ENCODE measurements around the gene PPIG. TPM values are rescaled to one million over a fixed set of nuclear protein-coding genes. Genes with fewer than 3 reads are reported as not detected.
"Not testable (repeated sequence)": the region's sequence is repeated elsewhere in the genome, so short reads cannot be mapped to it uniquely, and the experiment has no call there.

PPIG gene
- total RNA-seq, 4 donors from 2014 or later = 29.0 to 48.0 (median 31.1) TPM

- Histone ChIP-seq H3K36me3 (no peaks in the 10 kb centered on the region), H3K9me3 (no peaks in the 10 kb centered on the region), H3K4me3 (no peak overlapping the region), H3K27ac (no peak overlapping the region), H3K4me1 (no peaks in the 10 kb centered on the region), H3K27me3 (no peaks in the 10 kb centered on the region)
- DNase-seq (ENCODE audit: low spot score in 2 of 2) = no peak
- WGBS = 93% methylated on average over 2 of the region's 2 CpGs
- TF ChIP-seq, protein P1, sequence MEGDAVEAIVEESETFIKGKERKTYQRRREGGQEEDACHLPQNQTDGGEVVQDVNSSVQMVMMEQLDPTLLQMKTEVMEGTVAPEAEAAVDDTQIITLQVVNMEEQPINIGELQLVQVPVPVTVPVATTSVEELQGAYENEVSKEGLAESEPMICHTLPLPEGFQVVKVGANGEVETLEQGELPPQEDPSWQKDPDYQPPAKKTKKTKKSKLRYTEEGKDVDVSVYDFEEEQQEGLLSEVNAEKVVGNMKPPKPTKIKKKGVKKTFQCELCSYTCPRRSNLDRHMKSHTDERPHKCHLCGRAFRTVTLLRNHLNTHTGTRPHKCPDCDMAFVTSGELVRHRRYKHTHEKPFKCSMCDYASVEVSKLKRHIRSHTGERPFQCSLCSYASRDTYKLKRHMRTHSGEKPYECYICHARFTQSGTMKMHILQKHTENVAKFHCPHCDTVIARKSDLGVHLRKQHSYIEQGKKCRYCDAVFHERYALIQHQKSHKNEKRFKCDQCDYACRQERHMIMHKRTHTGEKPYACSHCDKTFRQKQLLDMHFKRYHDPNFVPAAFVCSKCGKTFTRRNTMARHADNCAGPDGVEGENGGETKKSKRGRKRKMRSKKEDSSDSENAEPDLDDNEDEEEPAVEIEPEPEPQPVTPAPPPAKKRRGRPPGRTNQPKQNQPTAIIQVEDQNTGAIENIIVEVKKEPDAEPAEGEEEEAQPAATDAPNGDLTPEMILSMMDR (IDR thresholded peaks at IDR 0.05) = no peak
- TF ChIP-seq POLR2AphosphoS5 (IDR thresholded peaks at IDR 0.05) = no peak
- TF ChIP-seq EP300 (IDR thresholded peaks at IDR 0.05) = no peak
- TF ChIP-seq POLR2A (IDR thresholded peaks at IDR 0.05) = no peak
Measured at GRCh38 chr2:169598982-169599381, 14.8 kb downstream of the PPIG start.

- no peaks in the 10 kb centered on the region for H3K27me3 ChIP-seq
- H3K9me3 ChIP-seq = no peaks in the 10 kb centered on the region
- H3K4me3 ChIP-seq = no peak overlapping the region
- no peak overlapping the region for H3K27ac ChIP-seq
- H3K36me3 ChIP-seq = peaks cover 4% of the 10 kb centered on the region
- DNase-seq (ENCODE audit: low spot score in 2 of 2) = no peak
- H3K4me1 ChIP-seq = no peaks in the 10 kb centered on the region
- TF ChIP-seq POLR2AphosphoS5 (IDR thresholded peaks at IDR 0.05) = no peak
- TF ChIP-seq POLR2A (IDR thresholded peaks at IDR 0.05) = no peak
- TF ChIP-seq, protein P1 (IDR thresholded peaks at IDR 0.05) = no peak
- no peak for TF ChIP-seq EP300 (IDR thresholded peaks at IDR 0.05)
Measured at GRCh38 chr2:169599568-169599967, 15.4 kb downstream of the PPIG start.

GRCh38 chr2:169609264-169609663 is 25.1 kb downstream of the PPIG start:
- Histone ChIP-seq H3K36me3 (peaks cover 77% of the 10 kb centered on the region), H3K27ac (no peak overlapping the region), H3K27me3 (no peaks in the 10 kb centered on the region), H3K4me3 (no peak overlapping the region), H3K9me3 (no peaks in the 10 kb centered on the region), H3K4me1 (no peaks in the 10 kb centered on the region)
- TF ChIP-seq, protein P1 (IDR thresholded peaks at IDR 0.05) = no peak
- TF ChIP-seq POLR2A (IDR thresholded peaks at IDR 0.05) (no peak), EP300 (IDR thresholded peaks at IDR 0.05) (no peak)
- DNase-seq (ENCODE audit: low spot score in 2 of 2) = no peak
- 89% methylated on average over 2 of the region's 2 CpGs for WGBS

DNA sequence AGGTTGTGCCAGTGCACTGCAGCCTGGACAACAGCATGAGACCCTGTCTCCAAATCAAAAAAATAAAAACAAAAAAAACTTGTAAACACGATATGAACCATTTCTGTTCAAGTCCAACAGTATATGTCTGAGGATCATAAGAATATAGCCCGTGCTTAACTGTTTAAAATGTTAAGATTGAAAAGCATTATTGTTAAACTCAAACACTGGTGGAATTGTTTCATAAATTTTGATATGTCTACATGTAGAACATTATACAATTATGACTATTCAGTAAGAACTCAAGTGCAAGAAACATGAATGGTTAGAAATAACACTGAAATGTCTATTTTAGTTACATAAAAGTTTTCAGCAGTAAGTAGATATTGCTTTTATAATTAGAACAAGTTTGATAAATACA is 29.7 kb downstream of the PPIG start:
- Histone ChIP-seq H3K4me3 (no peak overlapping the region), H3K9me3 (peaks cover 5% of the 10 kb centered on the region), H3K27ac (no peak overlapping the region), H3K36me3 (peaks cover 76% of the 10 kb centered on the region), H3K4me1 (no peaks in the 10 kb centered on the region), H3K27me3 (no peaks in the 10 kb centered on the region)
- DNase-seq (ENCODE audit: low spot score in 2 of 2) = no peak
- no peak for TF ChIP-seq POLR2A (IDR thresholded peaks at IDR 0.05)
- no peak for TF ChIP-seq POLR2AphosphoS5 (IDR thresholded peaks at IDR 0.05)
- TF ChIP-seq EP300 (IDR thresholded peaks at IDR 0.05) = no peak
- TF ChIP-seq, protein P1 (IDR thresholded peaks at IDR 0.05) = no peak
- WGBS = 86% methylated on average over 2 of the region's 2 CpGs

- H3K9me3 ChIP-seq = not testable (repeated sequence)
Measured at GRCh38 chr2:169615982-169616381, 31.8 kb downstream of the PPIG start.

GRCh38 chr2:169619946-169620345 is 35.8 kb downstream of the PPIG start:
- H3K27me3 ChIP-seq = no peaks in the 10 kb centered on the region
- H3K36me3 ChIP-seq = peaks cover 74% of the 10 kb centered on the region
- H3K4me1 ChIP-seq = no peaks in the 10 kb centered on the region
- 44% methylated on average over 3 of the region's 3 CpGs for WGBS
- no peak for DNase-seq (ENCODE audit: low spot score in 2 of 2)
- H3K27ac ChIP-seq = no peak overlapping the region
- no peak for TF ChIP-seq POLR2AphosphoS5 (IDR thresholded peaks at IDR 0.05)
- no peak for TF ChIP-seq POLR2A (IDR thresholded peaks at IDR 0.05)
- TF ChIP-seq, protein P1 (IDR thresholded peaks at IDR 0.05) = no peak
- no peak for TF ChIP-seq EP300 (IDR thresholded peaks at IDR 0.05)
- H3K9me3 ChIP-seq = peaks cover 5% of the 10 kb centered on the region
- no peak overlapping the region for H3K4me3 ChIP-seq

More at GRCh38 chr2:169615982-169616381, 31.8 kb downstream of the PPIG start:
- H3K27ac ChIP-seq; H3K27me3 ChIP-seq; H3K4me1 ChIP-seq; H3K4me3 ChIP-seq; DNase-seq (ENCODE audit: low spot score in 2 of 2): not testable (repeated sequence)
- H3K36me3 ChIP-seq = peaks cover 70% of the 10 kb centered on the region
- WGBS = 73% methylated on average over 1 of the region's 1 CpG

Measured in suprapubic skin (tissue), 4 donors.